Measurements from ENCODE around the gene CHERP. TPM values are rescaled to one million over a fixed set of nuclear protein-coding genes. Genes with fewer than 3 reads are reported as not detected.

The CHERP gene
- total RNA-seq, 1 donor from 2014 or later, result 78.4 TPM

DNA sequence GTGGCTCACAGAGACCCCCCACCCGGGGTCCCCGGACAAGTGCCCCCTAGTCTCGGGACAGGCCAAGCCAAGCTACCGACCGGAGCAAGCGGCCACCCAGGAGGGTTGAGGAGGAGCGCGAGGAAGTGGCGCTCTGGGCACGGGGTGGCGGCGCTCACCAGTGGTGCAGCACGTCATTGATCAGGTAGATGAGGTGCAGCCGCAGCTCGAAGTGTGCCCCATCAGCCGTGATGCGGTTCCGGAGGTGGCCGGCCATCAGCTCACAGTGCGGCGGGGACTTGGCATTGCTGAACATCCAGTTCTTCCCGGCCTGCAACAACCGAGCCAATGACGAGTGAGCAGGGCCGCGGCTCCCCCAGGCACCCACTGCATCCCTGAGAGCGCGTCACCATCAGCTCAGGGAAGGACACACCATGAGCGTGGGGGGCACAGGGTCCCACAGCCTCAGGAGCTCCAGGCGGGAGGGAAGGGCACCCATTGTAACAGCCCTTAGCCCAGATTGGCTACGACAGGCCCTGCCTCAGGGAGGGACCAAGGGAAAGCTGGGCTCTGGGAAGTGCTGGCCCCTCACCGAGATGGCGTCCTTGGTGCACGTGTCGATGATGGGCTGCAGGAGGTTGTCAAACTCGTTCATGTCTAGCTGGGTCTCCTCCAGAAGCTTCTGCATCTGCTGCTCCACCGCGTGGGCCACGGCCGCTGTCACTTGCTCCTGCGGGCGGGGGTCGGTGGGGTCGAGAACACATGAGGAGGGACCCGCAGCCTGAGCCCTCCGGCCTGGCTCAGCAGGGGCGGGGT is 9.6 kb downstream of the CHERP start:
- TF ChIP-seq, protein P1, sequence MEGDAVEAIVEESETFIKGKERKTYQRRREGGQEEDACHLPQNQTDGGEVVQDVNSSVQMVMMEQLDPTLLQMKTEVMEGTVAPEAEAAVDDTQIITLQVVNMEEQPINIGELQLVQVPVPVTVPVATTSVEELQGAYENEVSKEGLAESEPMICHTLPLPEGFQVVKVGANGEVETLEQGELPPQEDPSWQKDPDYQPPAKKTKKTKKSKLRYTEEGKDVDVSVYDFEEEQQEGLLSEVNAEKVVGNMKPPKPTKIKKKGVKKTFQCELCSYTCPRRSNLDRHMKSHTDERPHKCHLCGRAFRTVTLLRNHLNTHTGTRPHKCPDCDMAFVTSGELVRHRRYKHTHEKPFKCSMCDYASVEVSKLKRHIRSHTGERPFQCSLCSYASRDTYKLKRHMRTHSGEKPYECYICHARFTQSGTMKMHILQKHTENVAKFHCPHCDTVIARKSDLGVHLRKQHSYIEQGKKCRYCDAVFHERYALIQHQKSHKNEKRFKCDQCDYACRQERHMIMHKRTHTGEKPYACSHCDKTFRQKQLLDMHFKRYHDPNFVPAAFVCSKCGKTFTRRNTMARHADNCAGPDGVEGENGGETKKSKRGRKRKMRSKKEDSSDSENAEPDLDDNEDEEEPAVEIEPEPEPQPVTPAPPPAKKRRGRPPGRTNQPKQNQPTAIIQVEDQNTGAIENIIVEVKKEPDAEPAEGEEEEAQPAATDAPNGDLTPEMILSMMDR (IDR thresholded peaks at IDR 0.05; ENCODE audit: unreplicated experiment), result no peak
- peaks cover 1% of the 10 kb centered on the region for H3K4me1 Mint-ChIP-seq
- H3K27me3 Mint-ChIP-seq (ENCODE audit: low read depth), result no peaks in the 10 kb centered on the region
- no peak overlapping the region for H3K27ac Mint-ChIP-seq
- H3K36me3 Mint-ChIP-seq, result peaks cover 21% of the 10 kb centered on the region
- H3K4me3 Mint-ChIP-seq, result no peak overlapping the region
- H3K9me3 Mint-ChIP-seq, result no peaks in the 10 kb centered on the region
- DNase-seq (ENCODE audit: low spot score in 2 of 2, unreplicated experiment in 2 of 2), result no peak

DNA sequence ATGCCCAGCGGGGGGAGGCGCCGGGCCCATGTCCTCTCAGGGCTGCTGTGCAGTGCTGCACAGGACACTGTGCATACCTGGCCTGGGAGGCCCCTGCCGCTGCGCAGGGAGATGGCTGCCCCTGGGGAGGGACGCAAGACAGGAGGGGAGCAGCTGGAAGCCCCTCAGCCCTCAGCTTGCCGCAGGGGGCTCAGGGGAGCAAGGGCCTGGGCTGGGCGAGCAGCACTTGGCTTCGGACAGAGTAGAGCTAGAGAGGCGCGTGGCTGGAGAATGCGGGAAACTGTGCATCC is 10.9 kb downstream of the CHERP start:
- Mint-ChIP-seq H3K4me3 (no peak overlapping the region), H3K27ac (no peak overlapping the region), H3K4me1 (peaks cover 3% of the 10 kb centered on the region), H3K9me3 (no peaks in the 10 kb centered on the region), H3K27me3 (ENCODE audit: low read depth) (no peaks in the 10 kb centered on the region), H3K36me3 (peaks cover 19% of the 10 kb centered on the region)
- TF ChIP-seq, protein P1 (IDR thresholded peaks at IDR 0.05; ENCODE audit: unreplicated experiment), result no peak
- DNase-seq (ENCODE audit: low spot score in 2 of 2, unreplicated experiment in 2 of 2), result no peak

DNA sequence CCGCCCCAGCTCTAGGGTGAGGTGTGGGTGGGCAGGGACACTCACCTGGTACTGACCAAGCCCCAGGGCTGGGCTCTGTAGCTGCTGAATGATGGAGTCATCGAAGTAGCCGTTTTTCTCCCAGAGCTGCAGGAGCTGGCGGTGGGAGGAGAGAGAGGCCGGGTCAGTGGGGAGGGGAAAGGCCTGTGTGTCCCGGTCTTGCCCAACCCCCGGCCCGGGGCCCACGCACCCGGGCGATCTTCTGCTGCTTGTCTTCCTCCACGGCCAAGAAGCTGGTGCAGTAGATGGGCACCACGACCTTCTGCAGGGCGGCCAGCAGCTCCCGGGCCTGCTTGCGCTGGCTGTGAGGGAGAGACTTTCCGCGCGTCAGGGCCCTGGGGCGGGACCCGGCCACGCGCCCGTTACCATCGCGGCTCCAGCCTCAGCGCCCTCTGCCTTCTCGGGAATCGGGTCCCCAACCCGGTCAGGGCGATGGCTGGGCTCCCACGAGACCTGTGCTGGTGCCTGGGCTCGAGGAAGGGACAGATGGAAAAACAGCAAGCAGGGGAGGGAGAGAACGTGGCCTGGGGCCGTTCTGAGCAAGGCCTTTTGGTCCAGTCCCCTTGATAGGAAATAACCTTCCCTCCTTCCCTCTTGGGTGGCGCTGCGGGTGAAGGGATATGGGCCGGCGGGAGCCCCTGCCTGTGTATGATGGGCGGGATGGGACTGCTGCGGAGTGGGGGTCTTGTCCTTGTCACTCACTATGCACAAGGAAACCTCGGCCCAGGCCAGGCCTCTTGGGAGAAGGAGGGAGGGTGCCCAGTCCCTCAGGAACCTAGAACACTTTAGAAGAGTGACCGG is 11.5 kb downstream of the CHERP start:
- Mint-ChIP-seq H3K4me1 (peaks cover 3% of the 10 kb centered on the region), H3K36me3 (peaks cover 19% of the 10 kb centered on the region), H3K27me3 (ENCODE audit: low read depth) (no peaks in the 10 kb centered on the region), H3K27ac (no peak overlapping the region), H3K4me3 (no peak overlapping the region), H3K9me3 (no peaks in the 10 kb centered on the region)
- DNase-seq (ENCODE audit: low spot score in 2 of 2, unreplicated experiment in 2 of 2), result no peak
- TF ChIP-seq, protein P1 (IDR thresholded peaks at IDR 0.05; ENCODE audit: unreplicated experiment), result no peak

DNA sequence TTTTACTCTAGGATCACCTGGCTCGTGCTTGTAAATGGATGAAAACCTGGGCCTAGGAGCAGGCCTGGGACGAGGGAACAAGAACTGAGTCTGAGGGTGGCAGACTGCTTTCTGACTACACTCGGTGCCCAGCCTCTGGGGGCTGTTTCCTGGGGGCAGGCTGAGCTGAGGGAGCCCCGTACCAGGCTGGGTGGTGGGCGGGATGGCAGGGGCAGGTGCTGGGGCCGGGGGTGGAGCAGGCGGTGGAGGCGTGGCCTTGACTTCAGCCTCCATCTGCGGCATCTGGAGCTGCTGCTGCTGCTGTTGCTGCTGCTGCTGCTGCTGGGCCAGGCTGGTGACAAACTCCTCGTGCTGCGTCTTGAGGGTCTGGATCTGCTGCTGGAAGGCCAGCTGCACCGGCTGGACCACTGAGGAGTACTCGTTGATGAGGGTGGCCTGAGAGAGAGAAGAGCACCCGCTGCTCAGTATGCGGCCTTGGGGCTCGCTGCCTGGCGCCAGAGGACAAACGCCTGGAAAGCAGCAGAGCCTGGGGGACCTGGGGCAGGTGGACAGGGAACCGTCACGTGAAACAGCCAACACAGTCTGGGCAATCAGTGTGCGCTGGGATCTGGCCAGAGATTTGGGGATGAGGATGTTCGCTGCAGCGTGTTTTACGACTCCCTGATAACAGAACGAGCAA is 12.6 kb downstream of the CHERP start:
- Mint-ChIP-seq H3K9me3 (no peaks in the 10 kb centered on the region), H3K27ac (no peak overlapping the region), H3K36me3 (peaks cover 19% of the 10 kb centered on the region), H3K4me3 (no peak overlapping the region), H3K4me1 (peaks cover 3% of the 10 kb centered on the region), H3K27me3 (ENCODE audit: low read depth) (no peaks in the 10 kb centered on the region)
- TF ChIP-seq, protein P1 (IDR thresholded peaks at IDR 0.05; ENCODE audit: unreplicated experiment), result no peak
- no peak for DNase-seq (ENCODE audit: low spot score in 2 of 2, unreplicated experiment in 2 of 2)

DNA sequence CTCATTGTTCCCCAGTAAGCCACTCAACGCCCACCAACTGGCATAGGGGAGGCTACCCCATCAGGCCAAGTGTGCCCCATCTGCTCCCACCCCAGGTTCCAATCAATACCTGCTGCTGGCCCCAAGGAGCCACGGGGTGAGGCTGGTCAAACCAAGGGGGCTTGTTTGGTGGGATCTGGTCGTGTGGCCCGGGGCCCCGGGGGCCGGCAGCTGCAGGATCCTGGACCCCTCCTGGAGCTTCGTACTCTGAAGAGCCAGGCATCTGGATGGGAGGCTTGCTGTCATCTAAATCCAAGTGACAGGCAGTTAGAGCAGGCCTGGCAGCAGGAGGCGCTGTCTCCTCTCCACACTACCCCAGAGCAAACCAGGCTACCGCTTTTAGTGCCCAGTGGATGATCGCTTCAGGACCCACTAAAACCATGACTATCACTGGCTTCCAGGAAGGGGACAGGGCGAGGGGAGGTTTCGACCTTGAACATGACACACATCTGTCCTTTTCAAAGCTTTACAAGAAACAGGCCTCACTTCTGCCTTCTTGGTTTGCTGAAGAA is 14.2 kb downstream of the CHERP start:
- TF ChIP-seq, protein P1 (IDR thresholded peaks at IDR 0.05; ENCODE audit: unreplicated experiment), result no peak
- peak overlapping the region; percentile 25 for H3K27ac Mint-ChIP-seq
- peaks cover 15% of the 10 kb centered on the region for H3K36me3 Mint-ChIP-seq
- peaks cover 3% of the 10 kb centered on the region for H3K4me1 Mint-ChIP-seq
- H3K9me3 Mint-ChIP-seq, result no peaks in the 10 kb centered on the region
- no peaks in the 10 kb centered on the region for H3K27me3 Mint-ChIP-seq (ENCODE audit: low read depth)
- no peak overlapping the region for H3K4me3 Mint-ChIP-seq
- no peak for DNase-seq (ENCODE audit: low spot score in 2 of 2, unreplicated experiment in 2 of 2)
